ENCODE measurements around the gene CARD19.
"Not testable (repeated sequence)": the region's sequence is repeated elsewhere in the genome, so short reads cannot be mapped to it uniquely, and the experiment has no call there.

CARD19 gene

DNA sequence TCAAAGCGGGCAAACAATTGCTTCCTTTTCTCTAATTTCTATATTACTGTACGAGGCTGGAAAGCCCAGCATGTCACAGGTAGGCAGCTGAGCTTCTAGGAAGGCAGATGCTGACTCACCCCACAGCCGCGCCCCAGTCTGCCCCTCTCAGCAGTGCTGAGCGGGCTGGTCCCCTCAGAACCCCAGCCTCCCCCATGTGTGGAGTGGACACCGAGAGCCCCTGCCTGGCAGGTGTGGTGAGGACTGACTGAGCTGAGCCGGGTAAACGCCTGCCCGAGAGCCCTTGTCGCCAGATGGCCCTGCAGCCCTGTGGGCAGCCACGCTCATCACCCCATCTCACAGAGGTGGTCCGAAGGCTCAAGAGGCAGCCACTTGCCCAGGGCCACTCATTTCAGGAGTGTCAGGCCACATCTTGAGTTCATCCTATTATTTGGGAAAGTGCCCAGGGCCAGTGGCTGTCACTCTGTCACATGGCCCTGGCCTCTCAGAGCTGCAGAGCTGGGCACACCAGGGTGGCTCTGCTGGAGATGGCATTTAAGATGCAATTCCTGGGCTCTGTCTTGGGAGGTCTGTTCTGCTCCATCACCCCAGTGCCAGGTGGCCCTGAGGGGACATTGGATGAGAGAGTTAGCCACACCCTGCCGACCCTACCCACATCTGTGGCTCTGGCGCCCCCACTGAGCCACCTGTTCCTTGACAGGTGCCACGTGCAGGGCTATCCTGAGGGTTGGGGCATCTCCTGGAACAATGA lies 12.4 kb downstream of the CARD19 start:
- DNase-seq: no peak

DNA sequence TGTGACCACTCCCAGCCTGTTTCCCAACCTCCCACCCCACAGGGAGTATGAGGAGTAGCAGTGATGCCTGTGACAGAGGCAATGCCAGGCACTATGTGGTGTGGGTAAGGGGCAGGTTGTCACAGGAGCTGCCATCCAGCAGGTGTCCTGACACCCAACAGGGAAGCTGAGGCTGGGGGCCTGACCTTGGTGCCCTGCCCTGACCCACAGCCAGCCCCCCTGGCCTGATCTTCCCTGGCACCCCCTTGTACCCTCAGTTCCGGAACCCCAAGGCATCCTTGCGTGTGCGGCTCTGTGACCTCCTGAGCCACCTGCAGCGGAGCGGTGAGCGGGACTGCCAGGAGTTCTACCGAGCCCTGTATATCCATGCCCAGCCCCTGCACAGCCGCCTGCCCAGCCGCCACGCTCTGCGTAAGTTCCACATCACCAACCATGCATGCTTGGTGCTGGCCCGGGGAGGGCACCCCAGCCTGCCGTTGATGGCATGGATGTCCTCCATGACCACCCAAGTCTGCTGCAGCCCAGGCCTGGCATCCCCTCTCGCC lies 14.4 kb downstream of the CARD19 start:
- no peak for DNase-seq

DNA sequence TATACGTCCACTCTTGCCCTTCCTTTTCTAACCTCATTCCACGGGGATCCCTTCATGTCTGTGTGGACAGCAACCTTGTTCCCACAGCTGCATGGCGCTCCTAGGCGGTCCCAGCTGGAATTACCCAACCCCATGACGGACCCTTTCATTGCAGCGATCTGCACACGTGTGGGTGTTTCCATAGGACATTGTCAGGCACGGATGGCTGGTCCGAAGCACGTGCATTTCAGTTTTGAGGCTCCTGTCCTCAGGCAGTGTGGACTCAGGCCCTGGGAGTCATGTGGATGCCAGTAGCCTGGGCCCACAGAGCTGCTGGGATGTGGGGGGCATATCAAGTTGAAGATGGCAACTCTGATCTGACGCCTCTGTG lies 15.0 kb downstream of the CARD19 start:
- no peak for DNase-seq

DNA sequence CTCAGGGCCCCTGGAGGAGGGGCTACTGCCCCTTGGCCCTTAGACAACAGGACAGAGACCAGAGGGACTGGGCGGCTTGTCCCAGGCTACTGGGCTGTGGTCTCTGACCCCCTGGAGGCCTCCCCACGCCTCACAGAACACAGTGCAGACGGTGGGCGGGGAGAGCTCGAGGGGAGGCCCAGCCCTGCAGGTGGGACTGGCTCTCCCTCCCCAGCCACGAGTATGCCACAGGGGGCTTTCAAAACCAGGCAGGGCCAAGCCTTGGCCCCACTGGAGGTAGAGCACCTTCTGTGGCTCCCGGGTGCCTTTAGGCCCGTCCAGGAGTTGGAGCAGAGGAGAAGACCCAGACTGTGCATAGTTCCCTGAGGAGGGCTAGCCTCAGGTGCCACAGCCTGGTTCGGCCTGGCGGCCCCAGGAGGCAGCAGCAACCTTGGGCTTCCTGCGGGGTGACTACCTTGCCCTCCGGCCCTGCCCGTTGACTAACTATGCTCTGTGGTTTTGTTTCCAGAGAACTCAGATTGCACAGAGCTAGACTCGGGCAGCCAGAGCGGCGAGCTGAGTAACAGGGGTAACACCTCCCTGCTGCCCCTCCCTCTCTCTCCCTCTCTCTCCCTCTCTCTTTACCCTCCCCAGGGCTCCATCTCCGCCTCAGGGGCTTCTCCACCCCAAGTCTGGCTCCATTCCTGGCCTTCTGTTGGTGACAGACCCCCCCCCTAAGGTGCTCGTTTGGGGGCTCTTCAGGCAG lies 15.5 kb downstream of the CARD19 start:
- no peak for DNase-seq

DNA sequence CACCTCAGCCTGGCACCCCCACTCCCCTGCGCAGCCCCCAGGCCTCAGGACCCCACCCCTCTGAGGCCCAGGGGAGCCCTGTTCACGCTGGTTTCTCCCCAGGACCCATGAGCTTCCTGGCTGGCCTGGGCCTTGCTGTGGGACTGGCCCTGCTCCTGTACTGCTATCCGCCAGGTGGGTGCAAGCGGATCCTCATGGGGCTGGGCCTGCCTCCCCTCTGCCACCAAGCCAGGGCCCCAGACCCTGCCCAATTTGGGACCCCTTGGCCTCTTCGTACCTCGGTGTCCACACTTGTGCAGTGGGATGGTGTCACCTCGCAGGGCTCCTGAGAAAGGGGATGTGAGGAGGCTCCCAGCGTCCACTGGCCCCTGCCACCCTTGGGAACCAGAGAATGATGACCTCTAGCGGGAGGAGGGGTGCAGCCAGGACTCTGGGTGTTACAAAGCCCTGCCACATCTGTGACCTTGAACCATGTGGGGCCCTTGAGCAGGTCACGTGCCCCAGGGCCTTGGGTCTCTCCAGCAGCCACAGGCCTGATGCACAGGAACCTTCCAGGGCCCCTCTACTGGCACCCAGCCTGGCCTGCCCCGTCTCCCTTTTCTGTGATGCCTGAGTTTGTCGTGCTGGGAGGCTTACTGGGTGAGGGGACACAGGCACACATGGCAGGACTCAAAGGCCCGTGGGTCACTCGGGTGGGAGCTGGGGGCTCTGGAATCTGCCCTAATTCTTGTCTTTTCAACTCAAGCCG lies 16.3 kb downstream of the CARD19 start:
- DNase-seq: no peak

DNA sequence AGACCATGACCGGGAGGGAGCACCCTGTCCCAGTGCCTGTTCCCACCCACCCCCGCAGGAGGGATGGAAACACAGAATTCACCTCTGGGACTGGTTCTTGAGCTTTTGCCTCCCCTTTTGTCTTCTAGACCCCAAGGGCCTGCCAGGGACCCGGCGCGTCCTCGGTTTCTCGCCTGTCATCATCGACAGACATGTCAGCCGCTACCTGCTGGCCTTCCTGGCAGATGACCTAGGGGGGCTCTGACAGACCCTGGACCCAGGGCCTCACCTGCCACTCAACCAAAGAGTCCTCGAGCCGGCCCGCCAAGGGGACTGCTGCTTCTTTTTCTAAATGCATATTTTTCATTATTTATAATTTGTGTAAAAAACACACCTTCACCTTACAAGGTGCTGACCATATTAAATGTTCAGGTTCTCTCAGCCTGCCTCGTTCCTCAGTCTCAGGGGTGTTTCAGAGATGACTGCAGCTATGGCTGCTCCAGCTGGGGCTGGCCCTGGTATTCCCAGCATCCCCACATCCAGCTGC lies 16.9 kb downstream of the CARD19 start:
- DNase-seq: no peak

DNA sequence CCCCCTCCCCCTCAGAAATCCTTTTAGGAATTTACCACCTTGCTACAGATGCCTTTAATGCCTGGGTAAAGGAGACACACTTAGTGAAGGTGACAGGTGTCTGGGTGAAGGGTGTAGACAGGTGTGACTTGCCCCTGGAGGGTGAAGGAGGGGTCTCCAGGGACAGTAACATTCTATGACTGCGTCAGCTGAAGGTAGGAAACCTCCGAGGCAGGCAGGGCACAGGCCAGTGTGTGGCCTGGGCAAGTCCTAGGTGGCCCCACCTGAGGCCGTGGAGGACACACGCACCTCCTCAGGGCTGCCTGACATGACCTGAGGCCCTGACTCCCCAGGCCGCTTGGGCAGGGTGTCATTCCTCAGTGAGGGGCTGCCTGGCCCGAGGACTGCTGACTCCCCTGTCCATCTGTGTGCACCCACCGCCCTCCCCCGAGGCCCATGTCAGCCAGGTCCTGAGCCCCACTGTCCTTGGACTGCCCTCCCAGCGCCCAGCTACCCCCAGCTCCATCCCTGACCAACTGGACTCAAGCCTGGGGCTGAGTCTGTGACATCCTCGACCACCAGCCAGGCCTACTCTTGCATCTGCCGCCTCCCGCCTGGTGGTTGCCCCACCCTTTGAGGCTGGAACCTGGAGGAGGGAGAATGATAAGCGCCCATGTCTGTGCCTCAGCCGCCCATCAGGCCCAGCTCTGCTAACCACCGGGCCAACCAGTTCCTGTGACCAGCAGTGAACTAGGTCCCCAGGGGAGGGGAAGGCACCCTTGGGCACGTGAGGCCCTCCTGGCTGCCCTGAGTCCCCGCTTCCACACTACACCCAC lies 18.4 kb downstream of the CARD19 start:
- no peak for DNase-seq

DNA sequence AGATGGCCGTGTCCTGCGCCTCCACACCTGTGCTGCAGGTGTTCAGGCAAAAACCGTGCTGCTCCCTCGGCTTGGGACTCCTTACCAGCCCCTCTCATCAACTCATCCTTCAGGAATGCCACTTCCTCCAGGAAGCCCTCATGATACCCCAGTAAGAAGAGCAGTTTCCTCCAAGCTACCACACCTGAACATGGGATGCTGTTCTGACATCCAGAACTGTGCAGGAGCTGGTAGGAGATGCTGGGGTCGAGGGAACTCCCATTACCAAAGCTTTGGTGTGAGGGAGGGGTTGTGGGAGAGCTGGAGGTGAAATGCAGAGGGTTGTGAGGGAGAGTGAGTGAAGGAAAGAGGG lies 18.9 kb downstream of the CARD19 start:
- no peak for DNase-seq

DNA sequence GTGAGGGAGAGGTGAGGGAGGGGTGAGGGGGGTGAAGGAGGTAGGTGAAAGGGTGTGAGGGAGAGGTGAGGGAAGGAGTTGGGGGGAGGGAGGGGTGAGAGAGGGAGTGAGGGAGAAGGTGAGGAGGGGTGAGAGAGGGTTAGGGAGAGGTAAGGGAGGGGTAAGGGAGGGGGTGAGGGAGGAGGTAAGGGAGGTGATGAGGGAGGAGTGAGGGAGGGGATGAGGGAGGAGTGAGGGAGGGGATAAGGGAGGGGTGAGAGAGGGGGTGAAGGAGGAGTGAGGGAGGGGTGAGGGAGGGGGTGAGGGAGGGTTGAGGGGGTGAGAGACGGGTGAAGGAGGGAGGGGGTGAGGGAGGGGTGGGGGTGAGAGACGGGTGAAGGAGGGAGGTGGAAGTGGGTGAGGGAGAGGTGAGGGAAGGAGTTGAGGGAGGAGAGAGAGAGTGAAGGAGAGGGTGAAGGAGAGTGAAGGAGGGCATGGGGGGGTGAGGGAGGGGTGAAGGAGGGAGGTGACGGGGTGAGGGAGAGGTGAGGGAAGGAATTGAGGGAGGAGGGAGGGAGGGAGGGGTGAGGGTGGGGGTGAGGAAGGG lies 19.6 kb downstream of the CARD19 start:
- no peak for DNase-seq

DNA sequence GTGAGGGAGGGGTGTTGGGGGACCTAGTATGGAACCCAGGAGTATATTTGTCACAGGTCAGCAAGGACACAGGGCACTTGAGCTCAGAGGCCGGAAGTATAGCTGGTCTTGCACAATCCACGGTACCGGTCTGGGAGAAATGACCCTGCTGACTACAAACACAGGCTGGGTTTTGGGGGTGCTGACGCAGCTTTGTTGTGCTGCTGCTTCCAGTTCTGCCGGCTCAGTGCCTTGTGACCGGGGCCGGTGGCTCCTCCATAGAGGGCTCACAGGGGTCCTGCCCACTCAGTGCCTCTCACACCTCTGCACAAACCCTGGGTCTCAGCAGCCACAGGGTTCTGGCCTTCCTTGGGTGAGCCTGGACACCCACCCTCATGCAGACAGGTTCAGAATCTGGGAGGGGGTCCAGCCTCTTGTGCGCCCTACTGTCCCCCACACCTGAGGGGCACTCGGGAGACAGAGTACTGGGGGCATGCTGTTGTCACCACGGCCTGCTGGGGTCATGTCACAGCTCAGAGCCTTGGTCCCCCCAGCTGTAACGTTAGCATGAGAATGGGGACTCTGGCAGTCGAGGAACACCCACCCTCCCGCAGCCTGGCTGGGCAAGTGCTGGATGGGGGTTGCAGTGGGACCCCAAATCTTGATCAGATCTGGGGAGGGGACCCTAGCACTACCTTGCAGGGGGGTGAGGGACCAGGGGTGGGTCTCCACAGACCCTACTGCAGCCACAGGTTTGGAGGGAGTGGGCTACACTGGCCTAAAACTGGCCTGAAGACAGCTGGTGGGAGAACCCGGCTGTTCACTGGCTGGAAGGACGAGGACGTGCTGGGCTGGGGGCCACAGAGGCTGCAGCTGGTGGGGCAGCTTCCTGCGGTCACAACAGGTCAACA lies 20.3 kb downstream of the CARD19 start:
- DNase-seq: no peak

DNA sequence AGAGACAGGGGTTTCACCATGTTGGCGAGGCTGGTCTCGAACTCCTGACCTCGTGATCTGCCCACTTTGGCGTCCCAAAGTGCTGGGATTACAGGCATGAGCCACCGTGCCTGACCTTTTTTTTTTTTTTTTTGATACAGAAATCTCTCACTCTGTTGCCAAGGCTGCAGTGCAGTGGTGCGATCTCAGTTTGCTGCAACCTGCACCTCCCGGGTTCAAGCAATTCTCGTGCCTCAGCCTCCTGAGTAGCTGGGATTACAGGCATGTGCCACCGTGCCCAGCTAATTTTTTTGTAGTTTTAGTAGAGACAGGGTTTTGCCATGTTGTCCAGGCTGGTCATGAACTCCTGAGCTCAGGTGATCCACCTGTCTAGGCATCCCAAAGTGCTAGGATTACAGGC lies 21.5 kb downstream of the CARD19 start:
- DNase-seq: not testable (repeated sequence)

DNA sequence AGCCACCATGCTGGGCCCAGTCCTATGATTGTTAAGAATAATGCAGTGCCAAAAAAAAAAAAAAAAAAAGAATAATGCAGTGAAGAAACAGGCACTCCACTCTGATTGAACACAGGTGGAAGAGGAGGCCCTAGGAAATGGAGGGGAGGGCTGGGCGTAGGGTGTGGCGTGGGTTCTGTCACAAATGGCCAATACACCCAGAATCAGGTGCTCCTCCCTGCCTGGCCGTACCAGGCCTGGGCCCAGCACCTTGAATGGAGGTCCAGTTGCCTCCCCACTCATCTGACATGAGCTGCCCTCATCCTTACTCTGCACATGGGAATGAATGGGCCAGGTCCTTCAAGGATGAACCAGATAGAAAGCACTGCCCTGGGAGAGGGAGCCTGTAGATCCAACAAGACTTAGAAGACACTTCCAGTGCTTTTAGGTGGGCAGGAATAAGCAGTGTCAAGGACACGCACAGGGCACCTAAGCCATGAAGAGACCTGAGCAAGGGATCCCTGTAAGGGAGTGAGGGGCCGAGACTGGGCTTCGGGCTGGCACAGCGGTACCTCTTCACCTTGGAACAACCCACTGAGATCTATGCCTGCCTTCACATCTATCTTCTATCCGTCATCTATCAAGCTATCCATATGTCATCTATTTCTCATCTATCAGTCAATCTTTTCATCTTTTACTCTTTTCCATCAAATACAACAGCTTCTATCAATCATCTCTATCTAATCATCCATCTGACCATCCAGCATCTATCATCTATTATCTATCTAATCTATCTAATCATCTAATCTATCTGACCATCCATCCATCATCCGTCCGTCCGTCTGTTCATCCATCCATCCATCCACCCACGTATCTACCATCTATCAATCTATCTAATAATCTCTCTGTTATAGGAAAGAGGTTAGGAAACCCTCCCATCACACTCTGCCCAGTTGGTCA lies 22.2 kb downstream of the CARD19 start:
- DNase-seq: no peak

DNA sequence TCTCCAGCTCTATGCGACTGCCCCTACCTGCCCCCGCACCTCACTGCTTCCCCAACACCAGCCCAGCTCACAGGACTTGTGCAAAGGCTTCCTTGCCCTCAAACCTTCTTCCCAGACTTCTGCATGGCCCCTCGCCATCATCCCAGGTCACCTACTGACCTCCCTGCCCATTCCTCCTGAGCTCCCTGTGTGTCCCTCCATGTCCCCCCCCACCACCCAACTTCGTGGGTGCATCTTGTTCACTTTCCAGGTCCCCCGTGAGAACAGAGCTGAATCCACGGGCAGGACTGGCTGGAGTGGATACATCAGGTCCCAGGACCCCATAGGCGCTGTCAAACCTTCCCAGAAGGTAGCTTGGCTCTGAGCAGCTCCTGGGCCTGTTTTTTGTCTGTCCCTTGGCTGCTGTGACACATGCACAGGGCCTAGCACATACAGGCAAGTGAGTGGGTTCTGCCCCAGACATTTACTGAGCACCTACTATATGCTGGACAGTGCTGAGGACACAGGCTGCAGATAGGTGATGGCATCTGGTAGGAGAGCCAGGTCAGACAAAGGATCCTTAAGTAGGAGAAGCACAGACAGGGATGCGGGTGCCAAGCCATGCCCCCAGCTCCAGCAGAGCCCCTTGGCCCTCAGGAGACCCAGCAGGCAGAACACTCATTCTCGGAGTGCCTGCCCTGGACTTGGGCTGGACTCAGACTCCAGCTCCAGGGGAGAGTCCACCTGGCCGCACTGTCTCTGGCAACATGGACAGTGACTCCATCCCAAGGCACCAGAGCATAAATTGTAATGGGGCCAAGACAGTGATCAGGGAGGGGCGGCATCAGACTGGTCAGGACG lies 23.1 kb downstream of the CARD19 start:
- no peak for DNase-seq

DNA sequence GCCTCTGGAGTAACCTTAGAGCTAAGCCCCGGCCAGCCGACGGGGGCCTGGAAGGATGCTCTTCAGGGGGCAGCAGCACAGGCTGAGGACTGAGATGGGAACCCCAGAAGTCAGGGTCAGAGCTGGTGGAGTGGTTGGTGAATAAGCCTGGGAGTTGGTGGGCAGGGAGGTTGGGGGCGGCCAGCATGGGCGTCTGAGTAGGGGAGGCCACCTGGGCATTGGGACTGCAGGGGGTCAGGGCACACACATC lies 23.6 kb downstream of the CARD19 start:
- DNase-seq: no peak

DNA sequence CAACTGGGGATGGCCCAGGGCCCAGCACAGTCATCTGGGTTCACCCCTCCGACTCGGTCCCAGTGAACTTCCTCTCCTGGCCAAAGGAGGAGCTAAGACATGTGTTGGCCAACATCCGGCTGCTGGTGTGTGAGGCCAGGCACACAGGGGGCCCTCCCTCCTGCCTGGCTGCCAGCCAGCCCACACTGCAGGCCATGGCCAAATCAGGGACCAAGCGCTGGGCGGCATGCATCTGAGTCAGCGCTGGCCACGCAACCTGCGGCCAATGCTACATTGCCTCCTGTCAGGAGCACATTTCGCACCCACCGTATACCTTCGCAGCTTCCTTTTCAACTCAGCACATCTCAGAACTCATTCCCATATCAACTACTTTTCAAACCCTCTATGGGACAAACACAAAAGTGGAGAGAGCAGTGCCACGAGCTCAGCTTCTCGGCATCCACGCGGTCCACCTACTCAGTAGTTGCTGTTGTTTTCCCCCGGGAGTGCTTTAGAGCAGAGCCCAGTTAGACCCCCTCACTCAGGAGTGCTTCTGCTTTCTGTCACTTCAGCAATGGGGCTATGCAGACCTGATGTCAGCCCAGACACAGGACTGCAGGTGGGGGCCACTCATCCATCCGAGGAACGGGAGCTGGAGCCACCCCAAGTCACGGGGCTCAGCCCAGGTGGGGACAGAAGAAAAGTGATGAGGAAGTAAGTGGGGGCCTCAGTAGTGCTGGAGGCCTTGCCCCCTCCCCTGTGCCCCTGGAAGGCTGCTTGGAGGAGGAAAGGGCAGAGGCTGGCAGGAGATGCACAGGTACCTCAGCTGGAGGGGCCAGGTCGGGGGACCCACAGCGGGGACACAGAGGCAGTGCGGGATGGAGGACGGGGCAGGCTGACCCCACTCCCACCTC lies 24.2 kb downstream of the CARD19 start:
- DNase-seq: no peak

DNA sequence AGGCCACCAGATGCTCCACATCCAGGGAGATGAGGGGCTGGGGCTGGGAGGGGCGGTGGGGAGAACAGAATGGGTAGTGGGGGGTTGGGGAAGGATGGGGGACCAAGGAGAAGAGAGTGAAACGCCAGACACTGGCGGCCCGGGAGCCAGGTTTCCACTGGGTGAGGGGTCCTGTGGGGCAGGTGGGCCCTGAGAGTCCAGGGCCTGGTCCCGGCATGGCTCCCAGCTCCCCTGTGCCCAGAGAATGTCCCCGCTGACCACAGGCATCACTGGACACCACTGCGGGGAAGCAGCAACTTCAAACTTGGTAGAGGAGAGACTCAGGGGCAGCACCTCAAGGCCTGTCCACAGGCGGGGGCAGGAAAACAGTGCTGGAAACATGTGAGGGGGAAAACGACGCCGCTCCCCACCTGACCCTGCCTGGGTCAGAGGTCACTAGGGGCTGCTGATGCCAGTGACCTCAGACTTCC lies 24.9 kb downstream of the CARD19 start:
- DNase-seq: no peak

DNA sequence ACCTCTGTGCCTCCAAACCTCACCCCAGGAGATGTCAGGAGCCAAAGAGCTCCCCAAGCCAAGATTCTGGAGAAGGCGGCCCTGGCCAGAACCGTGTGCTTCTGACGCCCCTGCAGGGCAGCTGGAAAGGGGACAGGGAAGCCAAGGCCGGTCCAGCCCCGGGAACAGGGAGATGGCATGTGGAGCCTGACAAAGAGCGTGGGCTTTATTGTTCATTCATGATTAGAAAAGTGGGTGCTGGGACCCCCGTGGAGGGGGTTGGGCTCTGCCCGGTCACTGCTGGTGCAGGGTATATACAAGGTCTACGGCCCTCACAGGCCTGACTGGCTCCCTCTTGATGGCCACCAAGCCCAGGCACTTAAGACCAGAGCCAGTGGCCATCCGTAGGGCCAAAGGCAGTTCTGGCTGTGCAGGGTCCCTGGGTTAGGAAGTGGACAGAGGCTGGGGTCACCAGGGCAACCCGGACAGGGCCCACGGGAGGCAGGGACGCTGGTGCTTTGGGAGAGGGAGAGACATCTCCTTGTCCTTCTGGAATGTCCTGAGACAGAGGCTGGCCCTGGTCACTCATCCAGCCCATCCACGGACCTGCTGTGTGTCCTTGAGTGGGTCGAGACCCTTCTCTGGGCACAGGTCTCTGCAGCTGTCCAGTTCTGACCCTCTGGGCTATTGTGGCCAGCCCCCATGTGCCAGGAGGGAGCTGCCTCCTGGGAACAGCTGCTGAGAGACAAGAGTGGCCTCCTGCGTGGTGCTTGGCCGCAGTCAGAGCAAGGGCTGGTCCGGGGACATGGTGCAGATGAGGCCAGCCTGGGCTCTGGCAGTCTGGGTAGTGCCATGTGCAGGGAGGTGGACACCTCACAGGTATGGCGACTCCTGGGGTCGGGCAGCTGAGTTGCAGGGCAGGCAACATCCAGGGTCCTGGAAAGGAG lies 25.6 kb downstream of the CARD19 start:
- DNase-seq: no peak
